ENCODE measurements around the gene PSAPL1. TPM values are rescaled to one million over a fixed set of nuclear protein-coding genes. Genes with fewer than 3 reads are reported as not detected.

Gene PSAPL1
- polyA plus RNA-seq, 1 experiment = not detected

GRCh38 chr4:7398788-7399439, 35.8 kb downstream of the PSAPL1 start:
- no peaks in the 10 kb centered on the region for H3K9me3 ChIP-seq (ENCODE audit: control insufficient read depth, insufficient read depth, low read length)
- DNase-seq (ENCODE audit: low read depth, low spot score) = no peak
- H3K27me3 ChIP-seq (ENCODE audit: control insufficient read depth, insufficient read depth, low read length) = peaks cover 51% of the 10 kb centered on the region
- POLR2A ChIA-PET = no interaction called here
- no peak overlapping the region for H3K27ac ChIP-seq (ENCODE audit: low read depth, low read length)
- no peak for TF ChIP-seq CTCF (IDR thresholded peaks at IDR 0.05; ENCODE audit: low read depth, low read length)
- no peak overlapping the region for H3K4me3 ChIP-seq (ENCODE audit: low read depth, low read length)
- CTCF ChIA-PET = no interaction called here

- peaks cover 56% of the 10 kb centered on the region for H3K27me3 ChIP-seq (ENCODE audit: control insufficient read depth, insufficient read depth, low read length)
- H3K27ac ChIP-seq (ENCODE audit: low read depth, low read length) = no peak overlapping the region
- no peaks in the 10 kb centered on the region for H3K9me3 ChIP-seq (ENCODE audit: control insufficient read depth, insufficient read depth, low read length)
- DNase-seq (ENCODE audit: low read depth, low spot score) = peak; percentile 15
- ChIA-PET CTCF (no interaction called here), POLR2A (no interaction called here)
- no peak overlapping the region for H3K4me3 ChIP-seq (ENCODE audit: low read depth, low read length)
- no peak for TF ChIP-seq CTCF (IDR thresholded peaks at IDR 0.05; ENCODE audit: low read depth, low read length)
These were observed 36.7 kb downstream of the PSAPL1 start for GRCh38 chr4:7398104-7398423.

GRCh38 chr4:7397206-7398103, 37.3 kb downstream of the PSAPL1 start:
- TF ChIP-seq CTCF (IDR thresholded peaks at IDR 0.05; ENCODE audit: low read depth, low read length) = no peak
- H3K27me3 ChIP-seq (ENCODE audit: control insufficient read depth, insufficient read depth, low read length) = peaks cover 62% of the 10 kb centered on the region
- H3K4me3 ChIP-seq (ENCODE audit: low read depth, low read length) = no peak overlapping the region
- H3K27ac ChIP-seq (ENCODE audit: low read depth, low read length) = no peak overlapping the region
- ChIA-PET POLR2A (no interaction called here), CTCF (no interaction called here)
- H3K9me3 ChIP-seq (ENCODE audit: control insufficient read depth, insufficient read depth, low read length) = no peaks in the 10 kb centered on the region; the same call in 1 of the 2 replicates
- no peak for DNase-seq (ENCODE audit: low read depth, low spot score)

GRCh38 chr4:7396186-7396910, 38.4 kb downstream of the PSAPL1 start:
- CTCF ChIA-PET = no interaction called here

More at GRCh38 chr4:7396186-7396910, 38.4 kb downstream of the PSAPL1 start:
- Histone ChIP-seq H3K4me3 (ENCODE audit: low read depth, low read length) (no peak overlapping the region), H3K27me3 (ENCODE audit: control insufficient read depth, insufficient read depth, low read length) (peaks cover 70% of the 10 kb centered on the region), H3K9me3 (ENCODE audit: control insufficient read depth, insufficient read depth, low read length) (no peaks in the 10 kb centered on the region; the same call in 1 of the 2 replicates), H3K27ac (ENCODE audit: low read depth, low read length) (no peak overlapping the region)
- POLR2A ChIA-PET = no interaction called here
- DNase-seq (ENCODE audit: low read depth, low spot score) = no peak
- no peak for TF ChIP-seq CTCF (IDR thresholded peaks at IDR 0.05; ENCODE audit: low read depth, low read length)
